HT1080 (cell line): ENCODE results near the gene STAMBP. TPM values are rescaled to one million over a fixed set of nuclear protein-coding genes. Genes with fewer than 3 reads are reported as not detected.
"Not testable (repeated sequence)": the region's sequence is repeated elsewhere in the genome, so short reads cannot be mapped to it uniquely, and the experiment has no call there.

Experiments
- DNase-seq: peaks from one replicate; pipeline ENCODE4 v3.0.0-alpha.2; 2015; ENCODE audit warnings: low read depth
- polyA plus RNA-seq, 2 experiments: library from polyadenylated mRNA; depleted of rRNA; stranded (reverse); fragments of >200 nt; gene quantifications; 2 replicates each; pipeline ENCODE4 v1.2.3, GENCODE V29; 2015
- total RNA-seq: library from RNA; depleted of rRNA; stranded (reverse); fragments of >200 nt; shearing (Covaris generic); gene quantifications from 2 replicates; pipeline ENCODE4 v1.2.3, GENCODE V29; 2014; rRNA removed

Gene STAMBP
- total RNA-seq, result 41.2 and 52.8 TPM in 2 replicates
- 56.7 and 61.8 TPM in 2 replicates for polyA plus RNA-seq (2015; cell fraction: cytosol; rRNA removed)
- polyA plus RNA-seq (2015; cell fraction: nucleus; rRNA removed), result 50.9 and 52.6 TPM in 2 replicates

DNA sequence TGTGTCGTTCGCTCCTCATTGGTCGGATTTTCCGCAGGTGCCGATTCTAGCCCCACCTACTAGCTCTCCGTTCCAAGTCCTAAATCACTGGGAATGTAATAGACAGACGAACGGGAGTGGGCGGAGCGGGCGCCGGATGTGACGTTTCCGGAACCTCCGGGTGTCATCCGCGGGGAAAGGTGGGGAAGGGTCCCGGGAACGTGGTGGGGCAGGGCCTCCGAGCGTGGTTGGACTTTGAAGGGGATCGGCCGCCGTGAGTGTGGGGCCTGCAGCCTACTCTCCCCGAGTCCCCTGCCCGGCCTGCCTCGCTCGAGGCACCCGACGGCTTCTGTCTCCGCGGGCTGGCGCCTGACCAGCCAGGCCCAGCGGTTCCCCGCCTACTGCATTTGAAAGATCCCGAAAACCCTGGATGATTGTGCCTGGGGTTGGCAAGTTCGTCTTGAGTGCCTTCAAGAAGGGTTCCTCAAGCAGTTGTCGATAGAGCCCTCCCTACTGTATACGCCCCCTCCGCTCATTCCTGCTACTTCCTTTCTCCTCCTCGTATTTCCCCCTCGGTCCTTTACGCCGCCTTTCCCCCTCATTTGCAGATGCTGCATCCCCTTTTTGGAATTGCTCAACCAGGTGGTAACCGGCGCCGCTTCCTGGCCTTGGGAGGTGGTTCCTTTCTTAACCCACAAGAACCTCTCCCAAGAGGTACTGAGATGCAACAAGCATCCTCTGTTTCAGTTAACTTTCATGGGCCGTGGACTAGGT lies at the start of gene STAMBP:
Gene STAMBP, plus strand, starts transcription at position 144 of the 753 bp plus-strand sequence. CDS start 1,896 bp downstream, outside the sequence.
- DNase-seq, result peak; percentile 91

DNA sequence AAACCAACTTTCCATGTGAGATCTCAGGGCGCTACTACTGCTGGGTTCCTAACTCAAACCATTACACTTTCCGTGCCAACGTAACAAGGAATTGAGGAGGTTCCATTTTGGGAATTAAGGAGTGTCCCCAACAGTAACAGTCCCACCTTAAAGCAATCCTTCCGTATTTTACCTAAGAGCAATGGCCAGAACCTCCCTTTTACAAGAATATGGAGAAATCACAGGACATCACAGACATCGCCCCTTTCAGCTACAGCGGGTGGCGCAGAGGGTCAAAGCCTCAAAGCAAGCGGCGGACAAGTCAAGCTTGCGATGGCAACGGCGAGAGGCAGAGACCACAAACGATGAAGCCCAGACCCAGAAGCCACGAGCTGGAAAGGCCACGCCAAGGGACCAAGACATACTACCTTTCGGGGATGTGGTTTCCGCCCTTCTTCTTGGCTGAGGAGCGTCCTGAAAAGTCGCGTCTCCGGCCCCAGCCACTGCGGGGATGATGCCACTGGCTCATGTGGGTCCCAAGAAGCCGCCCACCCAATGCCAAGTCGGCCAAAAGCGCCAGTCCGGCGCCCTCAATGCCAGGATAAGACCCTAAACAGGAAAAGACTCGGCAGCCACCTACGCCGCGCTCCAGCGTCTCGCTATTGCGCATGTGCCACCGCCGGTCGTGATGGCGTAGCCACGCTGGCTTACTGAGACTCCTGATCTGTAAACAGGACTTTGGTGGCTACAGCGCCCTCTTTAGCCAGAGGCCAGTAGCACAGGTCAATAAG lies 49.1 kb upstream of the STAMBP start, which contains the start of gene DUSP11:
Gene DUSP11, minus strand, starts transcription at position 637 of the 770 bp plus-strand sequence. Its CDS starts 129 bp downstream, at position 508.
- DNase-seq, result peak; percentile 92

DNA sequence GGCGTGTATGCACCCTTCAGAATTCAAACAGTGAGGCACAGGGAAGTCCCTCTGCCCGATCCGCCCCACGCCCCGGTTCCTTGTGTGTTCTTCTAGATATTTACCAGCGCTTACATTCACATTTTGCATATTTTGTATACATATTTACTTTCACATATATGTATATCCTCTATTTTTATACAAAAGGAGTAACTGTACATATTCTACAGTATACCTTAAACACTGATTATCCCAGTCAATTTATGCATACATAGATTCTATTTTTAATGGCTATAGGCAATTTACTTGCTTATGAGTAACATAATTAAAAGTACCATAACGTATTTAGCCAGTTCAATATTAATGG lies 48.6 kb upstream of the STAMBP start:
- DNase-seq, result no peak

DNA sequence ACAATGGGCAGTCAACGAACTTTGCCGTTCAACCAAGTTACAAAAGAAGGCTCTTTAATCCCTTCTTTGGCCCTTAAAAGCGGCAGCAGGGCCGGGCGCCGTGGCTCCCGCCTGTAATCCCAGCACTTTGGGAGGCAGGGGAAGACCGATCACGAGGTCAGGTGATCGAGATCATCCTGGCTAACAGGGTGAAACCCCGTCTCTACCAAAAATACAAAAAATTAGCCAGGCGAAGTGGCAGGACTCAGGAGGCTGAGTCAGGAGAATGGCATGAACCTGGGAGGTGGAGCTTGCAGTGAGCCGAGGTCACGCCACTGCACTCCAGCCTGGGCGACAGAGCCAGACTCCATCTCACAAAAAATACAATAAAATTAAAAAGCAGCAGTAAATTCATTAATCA lies 45.4 kb upstream of the STAMBP start:
- peak; percentile 75 for DNase-seq

GRCh38 chr2:73783883-73784282 lies 44.9 kb upstream of the STAMBP start, which contains the start of gene C2orf78:
Gene C2orf78, plus strand, starts transcription at chr2:73784183. Its CDS starts 127 bp downstream, at chr2:73784310.
- DNase-seq, result not testable (repeated sequence)

DNA sequence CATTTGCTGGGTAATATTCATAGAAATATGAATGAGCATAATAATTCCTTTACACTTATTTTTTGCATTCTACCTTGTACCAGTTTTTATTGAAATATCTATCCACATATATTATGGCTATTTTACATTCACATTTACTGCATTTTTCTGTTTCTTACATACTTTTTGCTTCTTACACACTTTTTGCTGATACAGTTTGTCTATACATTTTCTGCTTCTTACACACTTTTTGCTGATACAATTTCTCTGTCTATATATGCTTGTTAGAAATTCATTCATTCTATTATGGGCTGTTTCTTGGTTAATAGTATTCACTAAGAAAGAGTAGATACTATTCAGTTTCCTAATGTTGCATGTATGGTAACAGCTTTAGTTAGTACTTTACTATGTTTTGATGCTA lies 16.9 kb upstream of the STAMBP start:
- DNase-seq, result no peak

DNA sequence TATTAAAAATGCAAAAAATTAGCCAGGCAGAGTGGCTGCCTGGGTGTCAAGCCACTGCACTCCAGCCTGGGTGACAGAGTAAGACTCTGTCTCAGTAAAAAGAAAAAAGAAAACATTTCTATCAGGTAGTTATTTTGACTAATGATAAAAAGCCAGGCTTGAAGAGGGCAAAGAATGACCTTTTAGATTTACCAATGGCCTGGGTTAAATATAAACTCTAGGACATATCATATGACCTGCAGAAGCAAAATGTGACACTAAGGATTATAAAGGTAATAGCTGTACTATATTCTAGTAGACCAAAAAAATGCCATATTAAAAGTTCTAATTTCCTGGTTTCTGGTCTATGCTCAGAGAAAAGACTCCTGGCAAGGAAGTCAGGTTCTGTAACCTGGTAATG lies 16.1 kb upstream of the STAMBP start:
- DNase-seq, result no peak

GRCh38 chr2:73818296-73818695 lies 10.5 kb upstream of the STAMBP start:
- no peak for DNase-seq

DNA sequence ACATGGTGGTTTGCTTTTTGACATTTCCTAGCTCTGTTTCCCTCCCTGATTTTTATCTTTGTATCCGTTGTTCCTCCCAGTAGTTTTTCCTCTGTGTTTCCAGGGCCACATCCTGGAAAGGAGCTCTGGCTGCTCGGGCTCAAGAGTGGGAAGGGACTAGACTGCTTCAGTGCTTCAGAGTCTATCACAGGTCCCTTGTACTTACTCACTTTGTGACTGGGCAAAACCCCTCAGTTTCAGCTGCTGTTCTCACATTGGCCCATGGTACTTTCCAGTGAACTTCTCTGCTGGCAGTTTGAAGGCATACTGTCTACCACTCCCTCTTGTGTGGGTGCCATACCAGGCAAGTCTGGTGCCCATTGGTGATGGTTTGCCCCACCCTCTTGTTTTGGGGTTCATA lies 7.5 kb upstream of the STAMBP start:
- DNase-seq, result no peak

DNA sequence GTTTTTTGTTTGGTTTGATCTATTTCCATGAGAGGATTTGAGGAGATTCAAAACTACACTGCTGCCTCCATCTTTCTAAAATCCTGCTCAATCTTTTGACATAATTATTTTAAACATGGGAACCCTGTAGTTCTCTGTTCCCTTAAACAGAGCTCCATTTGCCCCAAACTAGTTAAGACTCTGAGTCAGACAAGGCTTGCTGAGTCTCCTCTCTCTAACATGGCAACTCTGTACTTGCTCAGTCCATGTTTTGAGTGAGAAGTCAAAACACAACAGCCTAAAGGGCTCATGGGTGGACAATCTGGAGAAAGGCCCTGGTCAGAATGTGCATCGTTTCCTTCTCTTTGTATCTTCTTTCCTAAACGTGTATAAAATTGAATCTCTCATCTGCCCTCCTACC lies 7.1 kb upstream of the STAMBP start:
- DNase-seq, result no peak

- no peak for DNase-seq
These were observed 6.5 kb upstream of the STAMBP start for GRCh38 chr2:73822276-73822675.

- no peak for DNase-seq
These were observed 5.8 kb upstream of the STAMBP start for GRCh38 chr2:73822991-73823390.

- DNase-seq, result no peak
These were observed 5.3 kb upstream of the STAMBP start for GRCh38 chr2:73823416-73823815.

GRCh38 chr2:73823916-73824523 lies 4.7 kb upstream of the STAMBP start:
- DNase-seq, result peak; percentile 43

GRCh38 chr2:73825408-73825807 lies 3.4 kb upstream of the STAMBP start:
- no peak for DNase-seq

GRCh38 chr2:73827018-73827417 lies 1.7 kb upstream of the STAMBP start:
- peak; percentile 39 for DNase-seq

GRCh38 chr2:73827660-73828388 lies 937 bp upstream of the STAMBP start:
- DNase-seq, result no peak

DNA sequence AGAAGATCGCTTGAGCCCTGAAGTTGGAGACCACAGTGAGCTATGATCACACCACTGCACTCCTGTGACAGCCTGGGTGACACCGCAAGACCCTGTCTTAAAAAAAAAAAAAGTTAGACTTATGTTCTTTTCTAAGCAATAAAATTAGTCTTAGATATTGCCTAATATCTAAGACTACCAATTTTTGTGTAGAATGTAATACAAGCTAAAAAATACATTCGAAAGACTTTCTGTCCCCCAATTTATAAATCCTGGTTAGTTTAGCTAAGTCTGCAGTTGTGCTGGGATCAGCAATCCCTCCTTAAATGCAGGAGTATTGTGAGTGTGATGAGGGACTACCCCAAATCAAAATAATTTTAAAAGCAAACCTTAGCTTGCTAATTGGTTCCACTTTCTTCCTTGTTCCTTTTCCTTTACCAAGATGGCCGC lies 358 bp upstream of the STAMBP start:
- no peak for DNase-seq

GRCh38 chr2:73830871-73831401 lies 2.2 kb downstream of the STAMBP start:
- peak; percentile 97 for DNase-seq

GRCh38 chr2:73832930-73833329 lies 4.2 kb downstream of the STAMBP start:
- peak; percentile 47 for DNase-seq
